ENCODE data around the gene MROH9.

DNA sequence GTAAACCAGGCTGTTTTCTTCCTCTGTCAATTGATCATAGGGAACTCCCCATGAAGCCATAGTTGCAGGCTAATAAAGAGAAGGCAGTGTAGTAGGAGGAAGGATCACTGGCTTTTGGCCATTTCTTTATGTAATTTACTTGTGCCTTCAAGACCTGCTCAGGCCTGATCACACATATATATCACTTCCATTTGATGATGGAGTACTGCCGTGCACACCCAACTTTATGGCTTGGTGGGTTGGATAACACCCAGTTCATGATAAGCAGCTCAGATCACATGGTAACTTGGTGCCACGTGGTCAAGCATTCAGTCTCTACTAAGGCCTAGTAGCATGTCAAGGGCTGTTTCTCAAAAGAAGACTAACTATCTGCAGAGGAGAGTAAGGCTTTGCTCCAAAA, 4.1 kb downstream of the MROH9 start:
- TF ChIP-seq, protein P1, sequence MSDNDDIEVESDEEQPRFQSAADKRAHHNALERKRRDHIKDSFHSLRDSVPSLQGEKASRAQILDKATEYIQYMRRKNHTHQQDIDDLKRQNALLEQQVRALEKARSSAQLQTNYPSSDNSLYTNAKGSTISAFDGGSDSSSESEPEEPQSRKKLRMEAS (IDR thresholded peaks at IDR 0.05), result no peak
- TF ChIP-seq, protein P2, sequence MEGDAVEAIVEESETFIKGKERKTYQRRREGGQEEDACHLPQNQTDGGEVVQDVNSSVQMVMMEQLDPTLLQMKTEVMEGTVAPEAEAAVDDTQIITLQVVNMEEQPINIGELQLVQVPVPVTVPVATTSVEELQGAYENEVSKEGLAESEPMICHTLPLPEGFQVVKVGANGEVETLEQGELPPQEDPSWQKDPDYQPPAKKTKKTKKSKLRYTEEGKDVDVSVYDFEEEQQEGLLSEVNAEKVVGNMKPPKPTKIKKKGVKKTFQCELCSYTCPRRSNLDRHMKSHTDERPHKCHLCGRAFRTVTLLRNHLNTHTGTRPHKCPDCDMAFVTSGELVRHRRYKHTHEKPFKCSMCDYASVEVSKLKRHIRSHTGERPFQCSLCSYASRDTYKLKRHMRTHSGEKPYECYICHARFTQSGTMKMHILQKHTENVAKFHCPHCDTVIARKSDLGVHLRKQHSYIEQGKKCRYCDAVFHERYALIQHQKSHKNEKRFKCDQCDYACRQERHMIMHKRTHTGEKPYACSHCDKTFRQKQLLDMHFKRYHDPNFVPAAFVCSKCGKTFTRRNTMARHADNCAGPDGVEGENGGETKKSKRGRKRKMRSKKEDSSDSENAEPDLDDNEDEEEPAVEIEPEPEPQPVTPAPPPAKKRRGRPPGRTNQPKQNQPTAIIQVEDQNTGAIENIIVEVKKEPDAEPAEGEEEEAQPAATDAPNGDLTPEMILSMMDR (IDR thresholded peaks at IDR 0.05 in 2 of 3, conservative IDR thresholded peaks at IDR 0.05 in 1 of 3; ENCODE audit: borderline replicate concordance in 1 of 3, insufficient read depth in 1 of 3, low read depth in 2 of 3, low read length in 2 of 3), result no peak
- TF ChIP-seq POLR2A (IDR thresholded peaks at IDR 0.05; ENCODE audit: borderline replicate concordance, extremely low read depth, insufficient read depth, insufficient read length) (no peak), YY1 (IDR thresholded peaks at IDR 0.05; ENCODE audit: extremely low read depth, insufficient replicate concordance, low read depth, low read length) (no peak), EZH2phosphoT487 (IDR thresholded peaks at IDR 0.05; ENCODE audit: borderline replicate concordance) (no peak), SIN3A (IDR thresholded peaks at IDR 0.05; ENCODE audit: low read depth) (no peak), EGR1 (IDR thresholded peaks at IDR 0.05; ENCODE audit: low read depth) (no peak)
- TF ChIP-seq, protein P3, sequence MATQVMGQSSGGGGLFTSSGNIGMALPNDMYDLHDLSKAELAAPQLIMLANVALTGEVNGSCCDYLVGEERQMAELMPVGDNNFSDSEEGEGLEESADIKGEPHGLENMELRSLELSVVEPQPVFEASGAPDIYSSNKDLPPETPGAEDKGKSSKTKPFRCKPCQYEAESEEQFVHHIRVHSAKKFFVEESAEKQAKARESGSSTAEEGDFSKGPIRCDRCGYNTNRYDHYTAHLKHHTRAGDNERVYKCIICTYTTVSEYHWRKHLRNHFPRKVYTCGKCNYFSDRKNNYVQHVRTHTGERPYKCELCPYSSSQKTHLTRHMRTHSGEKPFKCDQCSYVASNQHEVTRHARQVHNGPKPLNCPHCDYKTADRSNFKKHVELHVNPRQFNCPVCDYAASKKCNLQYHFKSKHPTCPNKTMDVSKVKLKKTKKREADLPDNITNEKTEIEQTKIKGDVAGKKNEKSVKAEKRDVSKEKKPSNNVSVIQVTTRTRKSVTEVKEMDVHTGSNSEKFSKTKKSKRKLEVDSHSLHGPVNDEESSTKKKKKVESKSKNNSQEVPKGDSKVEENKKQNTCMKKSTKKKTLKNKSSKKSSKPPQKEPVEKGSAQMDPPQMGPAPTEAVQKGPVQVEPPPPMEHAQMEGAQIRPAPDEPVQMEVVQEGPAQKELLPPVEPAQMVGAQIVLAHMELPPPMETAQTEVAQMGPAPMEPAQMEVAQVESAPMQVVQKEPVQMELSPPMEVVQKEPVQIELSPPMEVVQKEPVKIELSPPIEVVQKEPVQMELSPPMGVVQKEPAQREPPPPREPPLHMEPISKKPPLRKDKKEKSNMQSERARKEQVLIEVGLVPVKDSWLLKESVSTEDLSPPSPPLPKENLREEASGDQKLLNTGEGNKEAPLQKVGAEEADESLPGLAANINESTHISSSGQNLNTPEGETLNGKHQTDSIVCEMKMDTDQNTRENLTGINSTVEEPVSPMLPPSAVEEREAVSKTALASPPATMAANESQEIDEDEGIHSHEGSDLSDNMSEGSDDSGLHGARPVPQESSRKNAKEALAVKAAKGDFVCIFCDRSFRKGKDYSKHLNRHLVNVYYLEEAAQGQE (IDR thresholded peaks at IDR 0.05; ENCODE audit: low read depth), result no peak
- TF ChIP-seq, protein P4, sequence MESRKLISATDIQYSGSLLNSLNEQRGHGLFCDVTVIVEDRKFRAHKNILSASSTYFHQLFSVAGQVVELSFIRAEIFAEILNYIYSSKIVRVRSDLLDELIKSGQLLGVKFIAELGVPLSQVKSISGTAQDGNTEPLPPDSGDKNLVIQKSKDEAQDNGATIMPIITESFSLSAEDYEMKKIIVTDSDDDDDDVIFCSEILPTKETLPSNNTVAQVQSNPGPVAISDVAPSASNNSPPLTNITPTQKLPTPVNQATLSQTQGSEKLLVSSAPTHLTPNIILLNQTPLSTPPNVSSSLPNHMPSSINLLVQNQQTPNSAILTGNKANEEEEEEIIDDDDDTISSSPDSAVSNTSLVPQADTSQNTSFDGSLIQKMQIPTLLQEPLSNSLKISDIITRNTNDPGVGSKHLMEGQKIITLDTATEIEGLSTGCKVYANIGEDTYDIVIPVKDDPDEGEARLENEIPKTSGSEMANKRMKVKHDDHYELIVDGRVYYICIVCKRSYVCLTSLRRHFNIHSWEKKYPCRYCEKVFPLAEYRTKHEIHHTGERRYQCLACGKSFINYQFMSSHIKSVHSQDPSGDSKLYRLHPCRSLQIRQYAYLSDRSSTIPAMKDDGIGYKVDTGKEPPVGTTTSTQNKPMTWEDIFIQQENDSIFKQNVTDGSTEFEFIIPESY (IDR thresholded peaks at IDR 0.05; ENCODE audit: extremely low read depth, insufficient replicate concordance, low read length), result no peak

All from HCT116 (cell line).